ENCODE measurements around the gene ARRDC2.
A peak's percentile ranks its signal among the peaks of the same experiment; 100 is the strongest.
"Not testable (repeated sequence)": the region's sequence is repeated elsewhere in the genome, so short reads cannot be mapped to it uniquely, and the experiment has no call there.

Gene ARRDC2

DNA sequence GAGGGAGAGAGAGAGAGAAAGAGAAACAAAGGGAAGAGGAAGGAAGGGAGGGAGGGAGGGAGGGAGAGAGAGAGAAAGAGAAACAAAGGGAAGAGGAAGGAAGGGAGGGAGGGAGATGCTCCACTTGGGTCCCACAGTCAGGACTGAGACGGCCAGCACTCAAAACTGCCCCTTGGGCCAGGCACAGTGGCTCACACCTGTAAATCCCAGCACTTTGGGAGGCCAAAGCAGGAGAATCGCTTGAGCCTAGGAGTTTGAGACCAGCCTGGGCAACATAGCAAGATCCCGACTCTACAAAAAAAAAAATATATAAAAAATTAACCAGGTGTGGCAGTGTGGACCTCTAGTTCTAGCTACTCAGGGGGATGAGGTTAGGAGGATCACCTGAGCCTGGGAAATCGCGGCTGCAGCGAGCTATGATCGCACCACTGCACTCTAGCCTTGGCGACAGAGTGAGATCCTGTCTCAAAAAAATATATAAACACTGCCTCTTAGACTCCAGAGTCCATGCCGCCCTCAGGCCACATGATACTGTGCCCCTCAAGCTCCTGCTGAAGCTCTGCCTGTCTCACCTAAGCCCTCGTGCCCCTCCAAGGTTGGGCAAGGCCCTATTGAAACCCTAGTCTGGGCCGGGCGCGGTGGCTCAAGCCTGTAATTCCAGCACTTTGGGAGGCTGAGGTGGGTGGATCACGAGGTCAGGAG lies 8.4 kb downstream of the ARRDC2 start:
- DNase-seq (ENCODE audit: low read depth): no peak

DNA sequence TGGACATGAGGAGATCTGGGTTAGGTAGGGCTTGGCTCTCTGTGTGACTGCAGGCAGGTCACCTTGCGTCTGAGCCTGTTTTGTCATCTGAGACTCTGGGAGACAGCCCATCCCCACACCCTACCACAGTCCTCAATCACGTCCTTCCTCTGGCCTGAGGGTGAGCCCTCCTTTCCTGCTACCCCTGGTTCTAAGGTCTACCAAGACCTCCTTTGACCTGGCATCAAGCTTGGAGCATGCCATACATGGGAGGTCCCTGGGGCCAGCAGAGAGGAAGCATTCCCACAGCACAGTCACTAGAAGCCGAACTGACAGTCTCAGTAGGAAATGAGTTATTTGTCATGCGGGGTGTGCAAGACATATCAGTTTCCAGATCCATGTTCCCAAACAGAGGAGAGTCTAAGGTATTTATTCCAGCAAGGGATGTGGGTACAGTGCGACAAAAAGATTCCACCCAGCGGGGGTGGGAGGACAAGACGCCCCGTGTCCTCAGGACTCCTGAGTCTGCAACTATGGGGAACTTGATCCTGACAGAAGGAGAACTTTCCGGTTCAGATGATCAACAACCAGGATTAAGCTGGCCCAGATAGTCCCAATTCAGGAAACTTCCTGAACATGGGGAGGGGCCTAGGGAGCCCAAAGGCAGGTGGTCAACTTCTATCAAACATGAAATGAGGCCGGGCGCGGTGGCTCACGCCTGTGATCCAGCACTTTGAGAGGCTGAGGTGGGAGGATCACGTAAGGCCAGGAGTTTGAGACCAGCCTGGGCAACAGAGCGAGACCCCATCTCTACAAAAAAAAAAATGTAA lies 9.5 kb downstream of the ARRDC2 start:
- no peak for DNase-seq (ENCODE audit: low read depth)

DNA sequence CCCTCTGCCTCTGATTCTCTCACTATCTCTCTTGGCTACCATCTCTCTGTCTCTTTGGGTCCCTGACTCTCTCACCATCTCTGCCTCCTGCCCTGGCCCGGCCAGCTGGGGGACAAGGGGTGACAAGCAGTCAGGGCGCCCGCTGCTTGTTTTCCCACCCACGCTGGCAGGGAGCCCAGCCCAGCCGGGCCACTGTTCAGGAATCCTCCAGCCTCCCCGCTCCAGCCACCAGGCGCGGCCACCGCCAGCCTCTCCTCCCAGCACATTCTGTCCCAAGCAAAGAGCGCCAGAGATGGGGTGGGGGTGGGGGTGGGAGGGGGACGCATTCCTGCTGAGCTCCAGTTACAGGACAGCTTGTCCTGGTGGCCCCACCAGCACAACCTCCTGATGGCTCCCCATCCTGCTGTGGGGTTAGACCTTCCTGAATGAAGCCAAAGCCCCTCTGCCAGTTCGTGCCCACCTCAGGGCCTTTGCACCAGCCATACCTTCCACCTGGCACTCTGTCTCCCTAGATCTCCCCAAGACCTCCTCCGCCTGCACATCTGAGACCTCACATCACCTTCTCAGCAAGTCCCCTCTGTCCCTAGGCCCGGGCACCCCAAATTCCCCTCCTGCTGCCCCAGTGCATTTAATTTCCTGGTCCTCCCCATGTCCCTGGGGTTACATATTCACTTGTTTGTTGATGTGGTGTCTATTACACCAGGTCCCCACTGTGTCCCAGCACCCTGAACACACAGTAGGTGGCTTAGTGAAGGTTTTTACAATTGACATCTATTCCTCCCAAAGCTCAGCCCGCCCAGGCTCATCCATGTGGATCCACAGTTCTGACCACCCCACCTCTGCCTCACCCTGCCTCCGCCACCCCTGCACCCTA lies 12.5 kb downstream of the ARRDC2 start:
- DNase-seq (ENCODE audit: low read depth): no peak

DNA sequence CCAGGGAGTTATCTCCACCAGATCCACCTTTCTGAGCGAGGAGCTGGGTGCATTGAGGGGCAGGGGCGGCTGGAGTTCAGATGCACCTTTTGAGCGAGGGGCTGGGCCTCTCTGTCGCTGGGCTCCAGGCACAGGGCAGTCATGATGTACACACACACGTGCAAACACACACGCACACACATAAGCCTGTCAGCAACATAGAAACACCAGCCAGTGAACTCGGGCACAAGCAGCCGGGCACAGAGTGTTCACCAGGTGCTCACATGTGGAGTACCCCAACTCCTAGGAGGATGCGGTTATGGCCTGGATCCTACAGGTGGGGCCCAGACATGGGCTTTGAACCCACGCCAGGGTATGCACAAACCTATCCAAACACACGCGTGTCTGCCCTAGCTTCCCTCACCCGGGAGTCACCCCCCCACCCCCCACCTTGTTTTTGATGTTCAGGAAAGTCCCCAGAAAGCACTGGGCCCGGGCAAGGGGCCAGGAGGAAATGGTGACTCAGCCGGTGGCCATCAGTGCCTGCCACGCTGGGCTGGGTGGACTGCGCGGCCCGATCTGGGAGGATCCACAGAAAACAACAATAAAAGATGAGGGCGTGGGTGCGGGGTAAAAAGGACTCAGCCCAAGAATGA lies 13.3 kb downstream of the ARRDC2 start:
- no peak for DNase-seq (ENCODE audit: low read depth)

DNA sequence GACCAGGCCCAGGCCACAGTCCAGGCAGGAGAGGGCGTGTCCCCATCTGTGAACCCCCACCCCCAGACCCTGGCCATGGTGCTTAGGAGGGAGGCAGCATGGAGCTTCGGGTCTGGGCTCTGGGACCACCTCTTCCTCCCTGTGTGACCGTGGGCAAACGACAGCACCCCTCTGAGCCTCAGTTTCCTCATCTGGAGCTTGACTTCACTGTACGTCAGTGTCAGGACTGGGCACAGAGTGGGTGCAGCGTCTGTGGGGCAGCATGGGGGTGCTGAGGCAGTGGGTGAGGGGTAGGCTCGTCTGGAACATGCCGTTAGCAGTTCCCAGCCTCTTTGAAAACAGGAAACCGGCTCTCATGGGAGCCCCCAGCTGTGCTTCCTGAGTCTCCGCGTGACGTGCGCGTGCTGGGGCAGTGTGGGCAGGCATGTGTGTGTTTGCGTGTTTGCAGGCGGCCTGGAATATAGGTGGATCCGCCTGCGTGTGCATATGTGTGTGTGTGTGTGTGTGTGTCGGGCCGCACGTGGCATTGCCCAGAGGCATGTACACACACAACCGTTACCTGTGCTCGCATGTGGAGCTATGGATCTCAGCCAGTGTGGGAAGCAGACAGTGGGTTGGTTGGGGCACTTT lies 15.8 kb downstream of the ARRDC2 start:
- no peak for DNase-seq (ENCODE audit: low read depth)

DNA sequence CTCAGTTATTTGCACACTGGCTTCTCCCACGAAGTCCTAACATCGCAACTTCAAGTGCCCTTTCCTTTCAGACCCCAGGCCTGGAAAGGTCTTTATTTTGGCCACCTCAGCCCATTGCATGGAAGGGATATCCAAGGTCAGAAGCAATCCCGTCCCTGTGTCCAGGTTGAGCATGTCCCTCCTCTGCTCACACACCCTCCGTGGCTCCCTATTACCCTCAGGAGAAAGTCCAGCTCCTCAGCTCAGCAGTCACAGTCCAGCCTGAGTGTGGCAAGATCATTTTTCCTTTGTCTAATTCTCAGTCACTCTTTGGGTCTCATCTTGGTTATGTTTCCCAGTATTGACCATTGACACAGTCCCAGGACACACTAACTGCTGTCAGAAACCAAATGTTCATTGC lies 19.2 kb downstream of the ARRDC2 start:
- DNase-seq (ENCODE audit: low read depth): no peak

DNA sequence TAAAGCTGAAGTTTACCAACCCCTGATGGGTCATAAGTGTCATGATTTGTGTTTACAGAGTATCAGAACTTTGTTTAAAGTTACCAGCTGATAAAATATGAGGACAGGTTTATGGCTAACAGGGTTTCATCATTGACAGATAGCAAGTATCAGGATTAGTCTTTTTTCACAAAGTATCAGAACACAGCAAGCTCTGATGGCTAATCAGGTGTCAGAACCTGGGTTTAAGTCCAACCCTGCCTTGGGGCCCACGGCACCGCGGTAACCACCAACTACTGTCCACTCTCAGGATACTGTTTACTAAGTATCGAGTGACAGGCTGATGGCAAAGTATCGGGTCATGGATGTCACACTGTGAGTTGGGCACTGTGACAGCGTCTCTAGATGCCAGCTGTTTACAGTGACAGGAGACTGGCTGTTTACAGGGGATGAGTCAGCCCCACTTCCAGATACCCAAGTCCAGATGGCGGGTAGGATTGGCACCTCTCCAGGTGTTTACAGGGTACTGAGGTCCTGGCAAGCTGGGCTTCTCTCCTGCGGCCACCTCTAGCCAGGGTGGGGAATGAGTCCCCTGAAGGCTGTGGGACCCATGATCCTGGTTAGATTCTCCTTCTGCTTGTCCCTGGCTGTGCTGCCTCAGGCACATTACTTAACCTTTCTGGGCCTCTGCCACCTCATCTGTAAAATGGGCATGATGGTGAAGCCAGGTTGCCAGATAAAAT lies 21.8 kb downstream of the ARRDC2 start:
- DNase-seq (ENCODE audit: low read depth): no peak

DNA sequence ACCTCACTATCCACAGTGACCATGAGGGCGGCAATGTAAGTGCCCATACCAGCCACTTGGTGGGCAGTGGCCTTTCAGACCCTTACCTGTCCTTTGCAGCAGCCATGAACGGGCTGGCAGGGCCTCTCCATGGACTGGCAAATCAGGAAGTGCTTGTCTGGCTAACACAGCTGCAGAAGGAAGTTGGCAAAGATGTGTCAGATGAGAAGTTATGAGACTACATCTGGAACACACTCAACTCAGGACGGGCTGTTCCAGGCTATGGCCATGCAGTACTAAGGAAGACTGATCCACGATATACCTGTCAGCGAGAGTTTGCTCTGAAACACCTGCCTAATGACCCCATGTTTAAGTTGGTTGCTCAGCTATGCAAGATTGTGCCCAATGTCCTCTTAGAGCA lies 23.4 kb downstream of the ARRDC2 start:
- DNase-seq (ENCODE audit: low read depth): not testable (repeated sequence)

DNA sequence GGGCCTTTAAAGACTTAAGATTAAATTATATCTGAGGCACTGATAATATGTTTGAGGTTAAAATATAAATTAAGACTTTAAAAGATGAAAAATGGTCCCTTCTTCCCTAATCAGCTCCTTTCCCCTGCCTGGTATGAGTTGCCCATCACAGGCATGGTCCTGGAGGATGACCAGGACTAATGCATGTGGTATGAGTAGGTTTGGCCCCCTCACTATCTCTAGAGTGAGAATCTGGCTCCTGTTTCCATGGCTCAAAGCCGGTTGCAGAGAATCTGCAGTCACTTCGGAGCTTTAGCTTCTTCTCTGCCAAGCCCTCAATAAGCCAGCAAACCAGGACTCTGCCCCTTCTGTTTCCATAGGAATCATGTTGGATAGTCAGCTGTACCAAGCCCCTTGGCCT lies 24.1 kb downstream of the ARRDC2 start:
- not testable (repeated sequence) for DNase-seq (ENCODE audit: low read depth)

DNA sequence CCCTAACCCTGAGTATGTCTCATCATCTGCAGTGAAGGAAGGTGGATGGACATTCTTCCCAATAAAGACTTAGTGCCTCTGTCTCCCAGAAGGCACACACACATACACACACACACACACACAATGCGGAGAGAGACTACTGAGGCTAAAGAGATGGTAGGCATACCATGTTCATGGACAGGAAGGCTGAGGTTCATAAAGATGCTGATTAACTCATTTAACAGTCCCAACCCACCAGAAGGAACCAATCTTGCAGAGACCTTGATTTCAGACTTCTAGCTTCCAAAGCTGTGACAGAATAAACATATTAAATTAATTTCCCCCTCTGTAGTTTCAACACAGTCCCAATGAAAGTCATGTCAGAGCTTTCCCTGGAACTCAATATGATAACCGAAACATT lies 33.1 kb downstream of the ARRDC2 start:
- DNase-seq (ENCODE audit: low read depth): no peak

DNA sequence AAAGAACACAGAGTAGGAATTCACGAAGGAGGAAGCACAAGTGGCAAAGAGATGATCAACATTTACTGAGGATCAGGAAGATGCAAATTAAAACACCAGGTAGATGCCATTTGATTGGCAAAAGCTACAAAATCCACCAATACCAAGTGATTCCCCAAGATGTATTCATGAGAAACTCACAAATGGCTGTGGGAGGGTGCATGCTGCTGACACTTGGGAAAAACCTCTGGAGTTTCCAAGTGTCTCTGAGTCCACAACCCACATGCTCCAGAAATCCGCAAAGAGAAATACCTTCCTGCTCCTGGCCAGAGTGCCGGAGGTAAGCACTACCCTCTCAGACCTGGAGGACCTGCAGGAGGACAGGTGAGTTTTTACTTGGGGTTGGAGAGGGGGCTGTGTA lies 35.7 kb downstream of the ARRDC2 start:
- DNase-seq (ENCODE audit: low read depth): no peak

DNA sequence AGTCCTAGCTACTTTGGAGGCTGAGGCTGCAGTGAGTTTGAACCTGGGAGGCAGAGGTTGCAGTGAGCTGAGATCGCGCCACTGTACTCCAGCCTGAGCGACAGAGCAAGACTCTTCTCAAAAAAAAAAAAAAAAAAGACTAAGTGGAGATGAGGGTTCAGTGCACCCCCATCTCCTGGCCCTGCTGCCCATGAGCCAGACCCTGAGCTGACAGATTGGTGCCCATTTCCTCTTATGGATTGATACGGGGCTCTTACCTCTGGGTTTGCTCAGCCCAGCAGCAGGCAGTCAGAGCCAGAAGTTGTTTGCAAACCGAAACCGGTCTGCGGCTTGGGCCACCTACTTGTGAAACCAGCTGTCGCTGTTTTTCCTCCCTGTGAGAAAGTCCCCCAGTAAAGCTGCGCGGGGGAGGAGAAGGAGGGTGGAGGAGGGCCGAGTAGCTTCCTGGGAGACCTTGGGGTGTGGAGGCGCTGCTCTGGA lies 36.9 kb downstream of the ARRDC2 start:
- peak; percentile 42 for DNase-seq (ENCODE audit: low read depth)

DNA sequence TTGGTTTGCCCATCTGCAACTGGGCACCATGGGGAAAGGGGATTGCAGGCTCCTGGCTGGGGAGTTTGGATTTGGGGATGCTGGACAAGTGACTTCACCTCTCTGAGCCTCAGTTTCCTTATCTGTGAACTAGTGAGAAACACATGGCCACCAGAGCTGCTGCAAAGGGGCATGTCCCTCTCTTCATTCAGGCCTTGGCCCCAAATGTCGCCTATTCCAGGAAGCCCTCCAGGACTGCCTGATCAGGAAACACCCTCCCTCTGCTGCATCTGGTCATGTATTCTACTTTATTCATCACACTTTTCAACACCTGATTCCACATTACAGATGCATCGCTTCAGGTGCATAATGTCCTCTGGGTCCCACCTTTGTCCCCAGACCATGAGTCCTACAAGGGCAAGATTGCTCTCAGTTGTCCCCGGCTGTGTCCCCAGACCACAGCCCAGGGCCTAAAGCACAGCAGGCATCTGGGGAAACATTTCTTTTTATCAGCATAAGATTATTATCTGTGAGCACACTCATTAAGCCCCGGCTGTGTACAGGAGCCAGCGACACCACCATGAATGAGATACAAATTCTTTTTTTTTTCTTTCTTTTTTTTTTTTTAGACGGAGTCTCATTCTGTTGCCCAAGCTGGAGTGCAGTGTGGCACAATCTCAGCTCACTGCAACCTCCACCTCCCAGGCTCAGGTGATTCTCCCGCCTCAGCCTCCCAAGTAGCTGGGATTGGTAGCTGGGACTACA lies 37.5 kb downstream of the ARRDC2 start:
- no peak for DNase-seq (ENCODE audit: low read depth)

DNA sequence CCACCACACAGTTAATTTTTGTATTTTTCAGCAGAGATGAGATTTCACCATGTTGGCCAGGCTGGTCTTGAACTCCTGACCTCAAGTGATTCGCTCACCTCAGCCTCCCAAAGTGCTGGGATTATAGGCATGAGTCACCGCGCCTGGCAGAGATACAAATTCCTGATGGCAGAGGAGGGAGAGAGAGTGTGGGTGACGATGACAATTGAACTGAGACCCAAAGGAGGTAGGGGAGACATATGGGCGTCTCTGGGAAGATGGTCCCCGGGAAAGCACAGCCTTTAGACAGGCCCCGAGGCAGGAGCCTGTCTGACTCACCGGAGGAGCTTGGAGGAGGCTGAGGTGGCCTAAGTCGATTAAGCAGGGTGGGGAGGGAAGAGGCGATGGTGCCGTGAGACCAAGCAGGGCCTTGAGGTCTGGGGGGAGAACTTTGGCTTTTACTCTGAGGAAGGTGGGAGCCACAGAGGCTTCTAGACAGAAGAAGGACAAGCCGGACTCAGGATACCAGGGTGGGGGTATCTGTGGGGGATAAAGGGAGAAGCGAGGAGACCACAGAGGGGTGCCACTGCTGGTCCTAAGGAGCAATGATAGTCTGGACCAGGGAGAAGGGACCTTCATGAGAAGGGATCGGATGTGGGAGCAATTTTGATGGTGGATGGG lies 38.2 kb downstream of the ARRDC2 start:
- DNase-seq (ENCODE audit: low read depth): no peak

DNA sequence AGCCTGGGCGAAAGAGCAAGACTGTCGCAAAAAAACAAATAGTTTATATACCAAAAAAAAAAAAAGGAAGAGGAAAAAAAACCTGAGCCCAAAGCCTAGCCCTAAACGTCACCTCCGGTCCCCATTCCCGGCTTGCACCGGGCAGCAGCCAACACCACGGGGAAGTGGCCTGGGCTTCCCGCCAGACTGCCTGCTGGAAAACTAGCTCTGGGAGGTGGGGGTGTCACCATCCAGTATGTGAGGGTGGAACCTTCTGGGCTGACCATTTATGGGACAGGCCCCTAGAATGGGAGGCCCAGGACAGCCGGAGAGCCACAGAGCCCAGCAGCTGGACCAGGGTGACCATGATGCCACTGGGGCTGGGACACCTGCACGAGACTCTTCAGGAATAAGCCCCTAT lies 41.4 kb downstream of the ARRDC2 start:
- no peak for DNase-seq (ENCODE audit: low read depth)

DNA sequence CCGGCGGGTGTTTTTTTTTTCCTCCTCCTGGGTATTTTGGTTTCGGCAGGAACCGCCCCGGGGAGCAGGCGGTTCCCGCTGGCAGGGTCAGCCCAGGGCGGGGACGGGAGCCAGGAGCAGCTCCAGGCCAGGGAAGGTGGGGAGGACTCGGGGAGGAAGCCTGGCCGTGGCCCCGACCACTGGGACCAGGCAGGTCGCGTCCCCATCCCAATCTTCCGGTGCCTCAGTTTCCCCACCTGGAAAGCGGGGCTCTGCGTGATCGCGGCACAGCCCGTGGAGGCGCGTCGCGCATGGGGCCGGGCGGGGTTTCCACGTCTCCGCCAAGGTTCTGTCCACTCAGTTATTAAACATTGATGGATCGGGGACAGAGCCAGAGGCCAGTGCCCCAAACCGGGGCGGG lies 43.9 kb downstream of the ARRDC2 start:
- no peak for DNase-seq (ENCODE audit: low read depth)

DNA sequence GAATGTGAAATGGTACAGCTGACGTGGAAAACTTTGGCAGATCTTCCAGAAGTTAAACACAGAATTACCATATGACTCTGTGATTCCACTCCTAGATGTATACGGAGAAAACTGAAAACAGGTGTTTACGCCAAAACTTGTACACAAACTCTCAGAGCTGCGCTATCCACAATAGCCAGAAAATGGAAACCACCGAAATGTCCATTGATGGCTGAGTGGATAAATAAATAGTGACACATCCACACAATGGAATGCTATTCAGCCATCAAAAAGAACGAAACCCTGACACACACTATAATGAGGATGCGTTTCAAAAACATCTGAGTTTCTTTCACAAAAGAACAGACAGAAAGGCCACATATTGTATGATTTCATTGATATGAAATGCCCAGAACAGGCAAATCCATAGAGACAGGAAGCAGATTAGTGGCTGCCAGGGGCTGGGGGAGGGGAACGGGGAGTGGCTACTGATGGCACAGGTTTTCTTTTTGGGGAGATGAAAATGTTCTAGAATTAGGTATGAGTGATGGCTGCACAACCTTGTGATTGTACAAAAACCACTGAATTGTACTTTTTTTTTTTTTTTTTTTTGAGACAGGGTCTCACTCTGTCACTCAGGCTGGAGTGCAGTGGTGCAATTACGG lies 45.7 kb downstream of the ARRDC2 start:
- DNase-seq (ENCODE audit: low read depth): no peak

DNA sequence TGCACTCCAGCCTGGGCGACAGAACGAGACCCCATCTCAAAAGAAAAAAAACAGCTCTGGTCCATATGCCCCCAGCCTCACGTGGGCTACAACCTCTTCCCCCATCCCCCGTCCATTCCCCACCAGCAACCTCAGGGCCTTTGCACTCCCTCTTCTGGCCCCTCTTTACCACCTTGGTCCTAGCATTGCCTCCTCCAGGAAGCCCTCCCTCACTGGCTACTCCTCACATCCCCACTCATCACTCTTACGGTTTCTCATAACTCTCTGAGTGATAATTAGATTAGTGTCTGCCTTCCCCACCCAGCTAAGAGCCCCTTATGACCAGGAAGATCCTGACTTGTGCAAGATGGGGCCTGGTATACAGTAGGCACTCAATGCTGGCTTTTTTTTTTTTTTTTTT lies 48.0 kb downstream of the ARRDC2 start:
- no peak for DNase-seq (ENCODE audit: low read depth)

DNA sequence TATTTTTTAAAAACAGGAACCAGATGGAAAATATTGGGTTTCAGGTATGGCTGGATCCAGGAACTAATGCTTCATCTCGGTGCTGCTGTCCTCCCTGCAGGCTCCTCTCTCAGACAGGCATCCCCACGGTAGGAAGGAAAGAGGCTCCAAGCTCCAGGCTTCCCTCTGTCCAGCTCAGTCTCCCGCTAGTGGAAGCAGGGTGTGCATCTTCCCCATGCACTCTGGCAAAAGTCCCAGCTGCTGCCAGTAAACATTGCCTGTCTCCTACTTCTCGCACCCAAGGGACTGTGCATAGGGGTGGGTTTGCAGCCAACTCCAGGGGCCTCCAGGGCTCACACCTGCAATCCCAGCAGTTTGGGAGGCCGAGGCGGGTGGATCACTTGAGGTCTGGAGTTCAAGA lies 49.6 kb downstream of the ARRDC2 start:
- DNase-seq (ENCODE audit: low read depth): no peak

Measured in stimulated activated CD8-positive, alpha-beta memory T cell treated with anti-CD3 and anti-CD28 coated beads, Interleukin-15, amount 100 ng/mL, for 24 hours (primary cell).